HepG2 (cell line): ENCODE results near the gene PFN4. TPM values are rescaled to one million over a fixed set of nuclear protein-coding genes. Genes with fewer than 3 reads are reported as not detected.

Experiments used
- HNRNPH1 ChIP-seq: fragments of 200-400 bp; formaldehyde crosslinking; optimal IDR thresholded peaks from 2 replicates; pipeline ENCODE3; 2017; ENCODE audit warnings: mild to moderate bottlenecking, low read depth, low read length
- LCORL ChIP-seq, 2 experiments: fragments of 450-650 bp in 1 of 2; sonication (generic) in 1 of 2; formaldehyde crosslinking in 1 of 2; IDR thresholded peaks; 2 replicates each; pipeline versions ENCODE4 v1.5.0 to v1.6.1; 2017 to 2020; ENCODE audit warnings: antibody characterized with exemption in 1 of 2, missing genetic modification reagents in 1 of 2
- SMYD3 ChIP-seq: sonication (generic); formaldehyde crosslinking; IDR thresholded peaks from 2 replicates; pipeline ENCODE4 v1.8.1; 2023; ENCODE audit warnings: mild to moderate bottlenecking, missing genetic modification reagents
- SP1 ChIP-seq, 2 experiments: fragments of 450-650 bp in 1 of 2; sonication (generic) in 1 of 2; formaldehyde crosslinking in 1 of 2; IDR thresholded peaks; 2 replicates each; pipeline versions ENCODE4 v1.4.0 to v1.6.1; 2016 to 2020; ENCODE audit warnings: missing genetic modification reagents in 1 of 2
- SP4 ChIP-seq: sonication (generic); formaldehyde crosslinking; IDR thresholded peaks from 2 replicates; pipeline ENCODE4 v1.8.1; 2023; ENCODE audit warnings: mild to moderate bottlenecking, missing genetic modification reagents
- ZFYVE20 ChIP-seq: sonication (generic); formaldehyde crosslinking; IDR thresholded peaks from 2 replicates; pipeline ENCODE4 v1.8.0; 2023; ENCODE audit warnings: low read depth, mild to moderate bottlenecking, moderate library complexity, missing genetic modification reagents, borderline replicate concordance
- ZNF354B ChIP-seq: sonication (generic); formaldehyde crosslinking; IDR thresholded peaks from 2 replicates; pipeline ENCODE4 v1.8.0; 2022; ENCODE audit warnings: mild to moderate bottlenecking, missing genetic modification reagents
- ZNF549 ChIP-seq: sonication (generic); formaldehyde crosslinking; IDR thresholded peaks from 2 replicates; pipeline ENCODE4 v1.5.0; 2020; ENCODE audit warnings: missing genetic modification reagents
- ZNF660 ChIP-seq: sonication (generic); formaldehyde crosslinking; IDR thresholded peaks from 2 replicates; pipeline ENCODE4 v1.5.1; 2020; ENCODE audit warnings: mild to moderate bottlenecking, low read depth, missing genetic modification reagents, borderline replicate concordance
- ZNF724P ChIP-seq: sonication (generic); formaldehyde crosslinking; IDR thresholded peaks from 2 replicates; pipeline ENCODE4 v1.8.0; 2022; ENCODE audit warnings: missing genetic modification reagents, borderline replicate concordance
- polyA plus RNA-seq, 8 experiments: library from polyadenylated mRNA; depleted of rRNA in 3 of 8; stranded (reverse) in 7 of 8; unstranded in 1 of 8; fragments of >200 nt; fragmentation: Illumina TruSeq in 4 of 8; extraction: Trizol in 4 of 8; gene quantifications; 2 replicates each; pipeline versions ENCODE4 v1.2.1 to v1.2.3, GENCODE V29; 2011 to 2016; ENCODE audit warnings: low read depth in 4 of 8, missing spikeins in 1 of 8, mixed read lengths in 1 of 8; ENCODE audit not compliant: insufficient read depth in 1 of 8
- total RNA-seq, 5 experiments: library from RNA; depleted of rRNA; stranded (reverse); fragments of >200 nt; fragmentation: Illumina TruSeq; extraction: Trizol; gene quantifications; 2 replicates each; pipeline ENCODE4 v1.2.3, GENCODE V29; 2016; ENCODE audit warnings: low read depth in 1 of 5
- TF ChIP-seq, protein P1 (sequence below): sonication (generic); formaldehyde crosslinking; IDR thresholded peaks from 2 replicates; pipeline ENCODE4 v1.4.0; 2020; ENCODE audit warnings: mild to moderate bottlenecking, missing genetic modification reagents, borderline replicate concordance
- TF ChIP-seq, protein P2 (sequence below): sonication (generic); formaldehyde crosslinking; IDR thresholded peaks from 2 replicates; pipeline ENCODE4 v1.9.0; 2021; ENCODE audit warnings: missing genetic modification reagents, borderline replicate concordance
- TF ChIP-seq, protein P3 (sequence below): sonication (generic); formaldehyde crosslinking; IDR thresholded peaks from 2 replicates; pipeline ENCODE4 v1.5.1; 2020; ENCODE audit warnings: missing genetic modification reagents, mild to moderate bottlenecking, borderline replicate concordance
- TF ChIP-seq, protein P4 (sequence below): IDR thresholded peaks from 2 replicates; pipeline ENCODE4 v1.6.1; 2016; ENCODE audit warnings: missing genetic modification reagents, missing compliant biosample characterization

The PFN4 gene
- total and polyA plus RNA-seq, 2 of the 13 experiments (the other 11 are each of a cell fraction or from before 2014, with no cell fraction given) = 0.12 to 0.20 TPM

DNA sequence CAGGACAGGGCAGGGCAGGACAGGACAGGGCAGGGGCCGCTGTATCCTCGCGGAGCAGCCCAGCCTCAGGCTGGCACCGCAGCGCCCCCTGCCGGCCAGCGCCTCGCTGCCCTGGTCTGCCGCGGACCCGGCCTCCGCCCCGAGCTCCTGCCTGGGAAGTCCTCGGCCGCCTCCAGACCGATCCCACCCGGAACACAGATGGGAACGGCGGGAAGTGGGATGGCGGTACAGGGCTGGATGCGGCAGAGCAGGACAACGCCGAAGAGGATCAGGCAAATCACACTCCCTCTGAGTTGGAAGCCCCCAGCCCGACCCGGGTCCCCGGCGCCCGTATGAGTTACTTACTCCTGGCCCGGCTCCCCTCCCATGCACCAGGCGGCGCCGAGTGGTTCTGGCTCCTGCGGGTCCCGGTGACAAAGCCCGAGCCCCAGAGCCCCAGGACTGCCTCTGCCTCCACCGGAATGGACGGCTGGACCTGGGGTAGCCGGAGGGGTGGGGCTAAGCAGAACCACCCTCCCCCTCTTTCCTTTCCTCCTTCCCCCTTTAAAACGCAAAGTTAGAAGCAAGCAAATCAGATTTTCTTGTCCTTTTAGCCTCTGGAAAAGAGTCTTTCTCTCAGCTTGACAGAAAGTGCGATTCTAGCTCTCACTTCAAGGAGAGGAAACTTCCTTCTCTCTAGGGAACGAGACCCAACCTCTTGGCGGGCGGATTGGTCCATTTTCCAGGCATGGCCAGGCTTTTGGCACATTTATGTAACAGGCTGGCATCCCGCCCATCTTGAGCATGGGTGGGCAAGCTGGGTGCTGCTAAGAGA lies 38.5 kb downstream of the PFN4 start, which contains the start of gene TP53I3 (continued):
- TF ChIP-seq, protein P1, sequence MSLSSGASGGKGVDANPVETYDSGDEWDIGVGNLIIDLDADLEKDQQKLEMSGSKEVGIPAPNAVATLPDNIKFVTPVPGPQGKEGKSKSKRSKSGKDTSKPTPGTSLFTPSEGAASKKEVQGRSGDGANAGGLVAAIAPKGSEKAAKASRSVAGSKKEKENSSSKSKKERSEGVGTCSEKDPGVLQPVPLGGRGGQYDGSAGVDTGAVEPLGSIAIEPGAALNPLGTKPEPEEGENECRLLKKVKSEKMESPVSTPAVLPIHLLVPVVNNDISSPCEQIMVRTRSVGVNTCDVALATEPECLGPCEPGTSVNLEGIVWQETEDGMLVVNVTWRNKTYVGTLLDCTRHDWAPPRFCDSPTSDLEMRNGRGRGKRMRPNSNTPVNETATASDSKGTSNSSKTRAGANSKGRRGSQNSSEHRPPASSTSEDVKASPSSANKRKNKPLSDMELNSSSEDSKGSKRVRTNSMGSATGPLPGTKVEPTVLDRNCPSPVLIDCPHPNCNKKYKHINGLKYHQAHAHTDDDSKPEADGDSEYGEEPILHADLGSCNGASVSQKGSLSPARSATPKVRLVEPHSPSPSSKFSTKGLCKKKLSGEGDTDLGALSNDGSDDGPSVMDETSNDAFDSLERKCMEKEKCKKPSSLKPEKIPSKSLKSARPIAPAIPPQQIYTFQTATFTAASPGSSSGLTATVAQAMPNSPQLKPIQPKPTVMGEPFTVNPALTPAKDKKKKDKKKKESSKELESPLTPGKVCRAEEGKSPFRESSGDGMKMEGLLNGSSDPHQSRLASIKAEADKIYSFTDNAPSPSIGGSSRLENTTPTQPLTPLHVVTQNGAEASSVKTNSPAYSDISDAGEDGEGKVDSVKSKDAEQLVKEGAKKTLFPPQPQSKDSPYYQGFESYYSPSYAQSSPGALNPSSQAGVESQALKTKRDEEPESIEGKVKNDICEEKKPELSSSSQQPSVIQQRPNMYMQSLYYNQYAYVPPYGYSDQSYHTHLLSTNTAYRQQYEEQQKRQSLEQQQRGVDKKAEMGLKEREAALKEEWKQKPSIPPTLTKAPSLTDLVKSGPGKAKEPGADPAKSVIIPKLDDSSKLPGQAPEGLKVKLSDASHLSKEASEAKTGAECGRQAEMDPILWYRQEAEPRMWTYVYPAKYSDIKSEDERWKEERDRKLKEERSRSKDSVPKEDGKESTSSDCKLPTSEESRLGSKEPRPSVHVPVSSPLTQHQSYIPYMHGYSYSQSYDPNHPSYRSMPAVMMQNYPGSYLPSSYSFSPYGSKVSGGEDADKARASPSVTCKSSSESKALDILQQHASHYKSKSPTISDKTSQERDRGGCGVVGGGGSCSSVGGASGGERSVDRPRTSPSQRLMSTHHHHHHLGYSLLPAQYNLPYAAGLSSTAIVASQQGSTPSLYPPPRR (CRISPR knock-in tag) = peak; percentile 10; the same call in 1 of the 2 replicates
- TF ChIP-seq SP4 (CRISPR knock-in tag) (peak; percentile 94), ZNF549 (CRISPR knock-in tag) (no peak), ZNF660 (no peak), LCORL (IDR thresholded peaks at IDR 0.05) (no peak), LCORL (CRISPR knock-in tag; IDR thresholded peaks at IDR 0.05) (peak; percentile 99), ZFYVE20 (CRISPR knock-in tag) (no peak), ZNF724P (CRISPR knock-in tag) (peak; percentile 31; the same call in 1 of the 2 replicates), SP1 (IDR thresholded peaks at IDR 0.05) (no peak), SP1 (CRISPR knock-in tag; IDR thresholded peaks at IDR 0.05) (peak; percentile 22; the same call in 1 of the 2 replicates), ZNF354B (peak; percentile 93; the same call in 1 of the 2 replicates), SMYD3 (peak; percentile 93; the same call in 1 of the 2 replicates), HNRNPH1 (peak; percentile 85)
- TF ChIP-seq, protein P2, sequence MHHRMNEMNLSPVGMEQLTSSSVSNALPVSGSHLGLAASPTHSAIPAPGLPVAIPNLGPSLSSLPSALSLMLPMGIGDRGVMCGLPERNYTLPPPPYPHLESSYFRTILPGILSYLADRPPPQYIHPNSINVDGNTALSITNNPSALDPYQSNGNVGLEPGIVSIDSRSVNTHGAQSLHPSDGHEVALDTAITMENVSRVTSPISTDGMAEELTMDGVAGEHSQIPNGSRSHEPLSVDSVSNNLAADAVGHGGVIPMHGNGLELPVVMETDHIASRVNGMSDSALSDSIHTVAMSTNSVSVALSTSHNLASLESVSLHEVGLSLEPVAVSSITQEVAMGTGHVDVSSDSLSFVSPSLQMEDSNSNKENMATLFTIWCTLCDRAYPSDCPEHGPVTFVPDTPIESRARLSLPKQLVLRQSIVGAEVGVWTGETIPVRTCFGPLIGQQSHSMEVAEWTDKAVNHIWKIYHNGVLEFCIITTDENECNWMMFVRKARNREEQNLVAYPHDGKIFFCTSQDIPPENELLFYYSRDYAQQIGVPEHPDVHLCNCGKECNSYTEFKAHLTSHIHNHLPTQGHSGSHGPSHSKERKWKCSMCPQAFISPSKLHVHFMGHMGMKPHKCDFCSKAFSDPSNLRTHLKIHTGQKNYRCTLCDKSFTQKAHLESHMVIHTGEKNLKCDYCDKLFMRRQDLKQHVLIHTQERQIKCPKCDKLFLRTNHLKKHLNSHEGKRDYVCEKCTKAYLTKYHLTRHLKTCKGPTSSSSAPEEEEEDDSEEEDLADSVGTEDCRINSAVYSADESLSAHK (CRISPR knock-in tag) = no peak
- TF ChIP-seq, protein P3, sequence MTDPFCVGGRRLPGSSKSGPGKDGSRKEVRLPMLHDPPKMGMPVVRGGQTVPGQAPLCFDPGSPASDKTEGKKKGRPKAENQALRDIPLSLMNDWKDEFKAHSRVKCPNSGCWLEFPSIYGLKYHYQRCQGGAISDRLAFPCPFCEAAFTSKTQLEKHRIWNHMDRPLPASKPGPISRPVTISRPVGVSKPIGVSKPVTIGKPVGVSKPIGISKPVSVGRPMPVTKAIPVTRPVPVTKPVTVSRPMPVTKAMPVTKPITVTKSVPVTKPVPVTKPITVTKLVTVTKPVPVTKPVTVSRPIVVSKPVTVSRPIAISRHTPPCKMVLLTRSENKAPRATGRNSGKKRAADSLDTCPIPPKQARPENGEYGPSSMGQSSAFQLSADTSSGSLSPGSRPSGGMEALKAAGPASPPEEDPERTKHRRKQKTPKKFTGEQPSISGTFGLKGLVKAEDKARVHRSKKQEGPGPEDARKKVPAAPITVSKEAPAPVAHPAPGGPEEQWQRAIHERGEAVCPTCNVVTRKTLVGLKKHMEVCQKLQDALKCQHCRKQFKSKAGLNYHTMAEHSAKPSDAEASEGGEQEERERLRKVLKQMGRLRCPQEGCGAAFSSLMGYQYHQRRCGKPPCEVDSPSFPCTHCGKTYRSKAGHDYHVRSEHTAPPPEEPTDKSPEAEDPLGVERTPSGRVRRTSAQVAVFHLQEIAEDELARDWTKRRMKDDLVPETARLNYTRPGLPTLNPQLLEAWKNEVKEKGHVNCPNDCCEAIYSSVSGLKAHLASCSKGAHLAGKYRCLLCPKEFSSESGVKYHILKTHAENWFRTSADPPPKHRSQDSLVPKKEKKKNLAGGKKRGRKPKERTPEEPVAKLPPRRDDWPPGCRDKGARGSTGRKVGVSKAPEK = no peak
- TF ChIP-seq, protein P4, sequence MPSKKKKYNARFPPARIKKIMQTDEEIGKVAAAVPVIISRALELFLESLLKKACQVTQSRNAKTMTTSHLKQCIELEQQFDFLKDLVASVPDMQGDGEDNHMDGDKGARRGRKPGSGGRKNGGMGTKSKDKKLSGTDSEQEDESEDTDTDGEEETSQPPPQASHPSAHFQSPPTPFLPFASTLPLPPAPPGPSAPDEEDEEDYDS (CRISPR knock-in tag) = peak; percentile 89
